Glomerular endothelial cell (primary cell): Measurements from ENCODE around the gene SMPDL3B. TPM values are rescaled to one million over a fixed set of nuclear protein-coding genes. Genes with fewer than 3 reads are reported as not detected.

Experiments
- DNase-seq: peaks from one replicate; pipeline ENCODE4 v3.0.0-alpha.2; 2011; ENCODE audit warnings: low read depth, low spot score; ENCODE audit errors: extremely low read depth
- total RNA-seq: library from RNA; depleted of rRNA; stranded (reverse); fragments of >200 nt; gene quantifications from 2 replicates; pipeline ENCODE4 v1.2.3, GENCODE V29; 2015

Gene SMPDL3B
- total RNA-seq, 1 donor from 2014 or later: not detected

DNA sequence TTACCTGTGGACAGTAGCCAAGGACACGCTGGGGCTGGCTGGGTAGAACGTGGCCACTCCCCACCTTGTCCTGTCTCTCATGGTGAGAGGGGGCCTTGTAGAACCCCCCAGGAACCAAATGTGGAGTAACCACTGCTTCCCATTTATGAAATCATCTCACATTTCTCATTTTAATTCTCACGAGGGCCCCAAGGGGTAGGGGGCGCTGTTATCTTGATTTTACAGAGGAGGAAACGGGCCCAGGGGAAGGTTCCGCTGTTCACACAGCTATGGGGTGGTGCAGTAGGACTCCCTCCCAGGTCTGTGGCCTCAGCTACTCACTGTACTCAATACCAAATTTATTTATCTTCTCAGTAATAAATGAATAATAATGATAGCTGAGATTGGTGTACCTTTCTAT, 5.5 kb downstream of the SMPDL3B start:
- DNase-seq: no peak

DNA sequence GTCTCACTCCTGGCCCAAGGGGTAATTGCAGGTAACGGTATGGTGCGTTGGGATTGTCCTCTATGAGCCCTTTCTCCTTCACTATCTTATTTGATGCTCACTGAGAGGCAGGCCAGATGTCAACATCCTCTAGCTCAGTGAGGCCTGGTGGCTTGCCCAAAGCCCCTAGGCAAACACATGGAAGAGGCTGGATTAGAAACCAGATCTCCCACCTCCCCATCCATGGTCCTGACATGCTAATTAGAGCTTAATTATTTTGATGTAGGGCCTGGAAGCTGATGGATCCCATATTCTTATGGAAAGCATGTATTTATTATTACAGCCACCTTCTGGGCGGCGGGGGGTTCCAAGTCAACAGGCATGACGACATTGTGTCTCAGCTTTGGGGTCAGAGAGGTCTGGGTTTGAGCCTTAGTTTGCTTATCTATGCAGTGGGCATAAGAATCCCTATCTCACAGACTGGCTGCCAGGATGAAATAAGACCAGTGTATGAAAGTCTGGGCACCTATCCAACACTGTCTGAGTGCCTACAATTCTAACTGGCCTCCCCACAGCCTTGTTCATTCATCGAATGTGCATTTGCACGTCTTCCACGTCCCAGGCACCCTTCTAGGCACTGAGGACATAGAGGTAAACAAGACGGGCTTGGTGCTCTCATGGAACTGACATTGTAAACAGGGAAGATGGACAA, 6.2 kb downstream of the SMPDL3B start:
- DNase-seq: no peak

GRCh38 chr1:27941671-27942540, 7.1 kb downstream of the SMPDL3B start:
- no peak for DNase-seq

- DNase-seq: no peak
These were observed 10.2 kb downstream of the SMPDL3B start for GRCh38 chr1:27945020-27945419.

DNA sequence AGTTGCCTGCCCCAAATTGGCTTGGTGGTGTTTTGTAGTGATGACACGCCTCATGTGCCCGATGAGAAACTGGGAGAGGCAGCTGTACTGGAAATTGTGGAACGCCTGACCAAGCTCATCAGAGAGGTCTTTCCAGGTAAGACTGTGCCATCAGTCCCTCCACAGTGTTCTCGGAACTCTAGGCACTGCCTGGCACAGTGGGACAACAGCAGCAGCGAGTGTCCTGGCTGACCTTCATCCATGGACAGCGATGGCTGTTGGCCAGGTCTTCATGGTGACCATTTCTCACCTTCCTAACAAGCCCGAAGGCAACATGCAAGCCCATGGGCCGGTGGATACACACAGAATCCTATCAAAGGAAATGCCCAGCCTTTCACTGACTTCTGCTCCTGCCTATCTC, 14.2 kb downstream of the SMPDL3B start:
- DNase-seq: no peak

DNA sequence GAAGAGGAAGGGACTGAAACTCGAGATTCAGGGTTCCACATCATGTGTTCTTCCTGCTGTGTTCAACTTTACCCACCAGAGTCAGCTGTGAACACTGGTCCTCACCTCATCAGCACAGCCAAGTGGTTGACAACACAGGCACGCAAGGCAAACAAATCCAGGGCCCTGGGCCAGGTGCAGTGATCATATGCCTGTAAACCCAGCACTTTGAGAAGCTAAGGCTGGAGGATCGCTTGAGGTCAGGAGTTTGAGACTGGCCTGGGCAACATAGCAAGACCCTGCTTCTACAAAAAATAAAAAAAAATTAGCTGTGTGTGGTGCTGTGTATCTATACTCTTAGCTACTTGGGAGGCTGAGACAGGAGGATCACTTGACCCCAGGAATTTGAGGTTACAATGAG, 16.6 kb downstream of the SMPDL3B start:
- DNase-seq: no peak

DNA sequence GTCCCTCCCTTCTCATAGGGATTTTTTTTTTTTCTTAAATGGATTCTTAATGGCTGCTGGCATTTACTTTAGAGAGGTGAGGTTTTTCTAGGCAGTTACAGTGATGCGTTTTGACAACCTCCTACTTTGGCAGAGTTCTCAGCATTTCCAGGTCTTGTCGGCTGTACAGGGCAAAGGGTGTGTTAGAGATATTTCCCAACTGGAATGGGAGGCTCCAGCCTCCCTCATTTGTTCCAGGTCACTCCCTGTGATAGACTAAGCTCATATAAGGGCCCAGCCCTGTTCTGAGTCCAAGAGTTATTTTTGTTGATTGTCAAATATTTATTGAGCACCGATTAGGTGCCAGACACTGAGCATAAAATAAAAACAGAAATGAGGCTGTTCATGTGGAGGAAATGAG, 17.3 kb downstream of the SMPDL3B start:
- DNase-seq: no peak

DNA sequence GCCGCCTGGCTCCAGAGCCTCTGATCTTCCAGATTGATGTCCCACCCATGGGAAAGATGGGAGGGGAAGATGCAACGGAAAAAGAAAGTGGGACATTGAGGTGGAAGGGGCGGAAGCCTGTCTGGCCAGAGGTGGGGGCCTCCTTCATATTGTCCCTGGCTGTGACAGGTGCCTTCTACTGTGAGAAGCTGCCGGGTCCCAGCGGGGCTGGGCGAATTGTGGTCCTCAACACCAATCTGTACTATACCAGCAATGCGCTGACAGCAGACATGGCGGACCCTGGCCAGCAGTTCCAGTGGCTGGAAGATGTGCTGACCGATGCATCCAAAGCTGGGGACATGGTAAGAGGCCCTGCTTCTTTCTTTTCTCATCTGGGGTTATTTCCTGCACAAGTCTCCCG, 19.4 kb downstream of the SMPDL3B start:
- no peak for DNase-seq

GRCh38 chr1:27955076-27955475, 20.3 kb downstream of the SMPDL3B start:
- no peak for DNase-seq

DNA sequence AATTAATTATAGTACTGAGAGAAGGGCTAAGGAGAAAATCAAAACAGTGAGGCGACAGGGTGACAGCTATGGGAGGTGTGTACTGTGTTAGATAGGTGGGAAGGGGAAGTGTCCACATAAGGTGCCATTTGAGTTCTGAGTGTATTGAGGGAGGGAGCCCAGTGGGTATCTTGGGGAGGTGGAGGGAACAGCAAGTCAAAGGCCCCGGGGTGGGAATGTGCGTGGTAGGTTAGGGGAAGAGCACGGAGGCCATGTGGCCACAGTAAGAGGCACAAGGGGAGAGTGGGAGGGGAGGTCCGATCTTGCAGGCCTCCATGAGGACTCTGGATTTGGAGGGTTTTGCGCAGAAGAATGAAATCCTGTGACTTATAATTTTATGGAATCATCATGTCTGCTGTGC, 22.0 kb downstream of the SMPDL3B start:
- no peak for DNase-seq

DNA sequence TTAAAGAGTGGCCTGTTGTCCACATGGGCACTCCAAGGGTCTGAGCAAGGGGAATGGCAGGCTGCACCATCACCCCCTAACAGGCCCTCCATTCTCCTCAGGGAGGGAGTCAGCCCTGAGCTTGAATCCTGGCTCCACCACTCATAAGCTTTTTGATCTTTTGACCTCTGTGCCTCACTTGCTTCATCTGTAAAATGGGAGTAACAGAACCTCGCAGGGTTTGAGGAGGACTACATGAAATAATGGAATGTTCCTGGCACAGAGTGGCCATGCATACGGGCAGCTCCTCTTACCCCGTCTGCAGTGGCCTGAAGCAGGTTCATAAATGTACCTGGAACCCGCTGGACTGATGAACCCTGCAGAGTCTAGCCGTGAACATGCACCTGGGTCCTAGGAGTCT, 22.9 kb downstream of the SMPDL3B start:
- no peak for DNase-seq

GRCh38 chr1:27958513-27958912, 23.7 kb downstream of the SMPDL3B start:
- no peak for DNase-seq

- no peak for DNase-seq
These were observed 25.2 kb downstream of the SMPDL3B start, which contains the start of gene XKR8 for GRCh38 chr1:27959792-27960603. TSS of gene XKR8 (plus strand) at chr1:27959973. CDS start at chr1:27960070, 97 bp downstream.

DNA sequence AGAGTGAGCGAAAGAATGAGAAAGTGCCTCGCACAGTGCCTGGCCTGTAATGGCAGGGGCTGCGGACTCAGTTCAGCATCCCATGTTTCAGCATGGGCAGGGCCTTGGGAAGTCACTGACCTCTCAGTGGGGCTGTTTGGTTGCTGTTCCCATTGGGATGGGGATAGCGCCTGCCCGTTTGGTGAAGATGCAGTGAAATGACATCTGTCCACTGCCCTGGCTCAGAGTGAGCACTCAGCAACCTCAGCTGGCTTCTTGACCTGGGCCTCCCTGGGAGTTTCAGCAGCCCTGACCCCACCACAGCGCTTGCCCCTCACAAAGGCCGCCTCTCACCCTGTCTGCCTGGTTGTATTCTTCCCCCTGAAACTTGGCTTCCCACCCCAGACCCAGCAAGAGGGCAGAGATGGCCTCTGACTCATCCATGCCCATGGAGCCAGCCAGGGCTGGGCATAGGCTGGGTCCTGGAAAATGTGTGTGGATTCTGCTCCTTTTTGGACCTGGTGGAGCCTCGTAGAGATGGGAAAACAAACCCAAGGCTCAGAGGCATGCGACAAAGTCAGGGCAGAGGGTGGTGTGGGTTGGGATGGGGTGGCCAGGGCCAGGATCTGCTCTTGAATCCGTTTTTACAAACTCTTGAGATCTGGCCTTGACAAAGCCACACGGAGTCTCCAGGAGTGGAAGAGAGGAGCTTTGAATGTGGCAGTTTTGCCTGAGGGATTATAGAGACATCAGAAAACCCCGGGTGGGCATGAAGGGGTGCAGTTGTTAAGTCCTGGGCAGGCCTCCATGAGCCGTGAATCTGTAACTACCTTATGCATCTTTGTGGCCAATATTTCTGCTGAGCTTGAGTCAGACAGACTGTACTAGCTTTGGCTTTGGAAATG, 26.2 kb downstream of the SMPDL3B start:
- no peak for DNase-seq

- no peak for DNase-seq
These were observed 26.9 kb downstream of the SMPDL3B start for GRCh38 chr1:27961646-27962221.

GRCh38 chr1:27963393-27963792, 28.6 kb downstream of the SMPDL3B start:
- no peak for DNase-seq

DNA sequence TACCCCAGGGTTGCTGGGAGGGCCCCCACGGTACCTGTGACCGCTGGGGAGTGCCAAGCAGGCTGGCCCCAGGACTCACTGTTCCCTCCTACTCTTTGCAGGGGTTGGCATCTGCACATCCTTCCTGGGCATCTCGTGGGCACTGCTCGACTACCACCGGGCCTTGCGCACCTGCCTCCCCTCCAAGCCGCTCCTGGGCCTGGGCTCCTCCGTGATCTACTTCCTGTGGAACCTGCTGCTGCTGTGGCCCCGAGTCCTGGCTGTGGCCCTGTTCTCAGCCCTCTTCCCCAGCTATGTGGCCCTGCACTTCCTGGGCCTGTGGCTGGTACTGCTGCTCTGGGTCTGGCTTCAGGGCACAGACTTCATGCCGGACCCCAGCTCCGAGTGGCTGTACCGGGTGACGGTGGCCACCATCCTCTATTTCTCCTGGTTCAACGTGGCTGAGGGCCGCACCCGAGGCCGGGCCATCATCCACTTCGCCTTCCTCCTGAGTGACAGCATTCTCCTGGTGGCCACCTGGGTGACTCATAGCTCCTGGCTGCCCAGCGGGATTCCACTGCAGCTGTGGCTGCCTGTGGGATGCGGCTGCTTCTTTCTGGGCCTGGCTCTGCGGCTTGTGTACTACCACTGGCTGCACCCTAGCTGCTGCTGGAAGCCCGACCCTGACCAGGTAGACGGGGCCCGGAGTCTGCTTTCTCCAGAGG, 31.8 kb downstream of the SMPDL3B start:
- DNase-seq: no peak

GRCh38 chr1:27967106-27967883, 32.5 kb downstream of the SMPDL3B start:
- DNase-seq: no peak
